ENCODE measurements around the gene CADM2. TPM values are rescaled to one million over a fixed set of nuclear protein-coding genes. Genes with fewer than 3 reads are reported as not detected.

Gene CADM2
- total RNA-seq, 1 experiment from 2014 or later, result not detected

DNA sequence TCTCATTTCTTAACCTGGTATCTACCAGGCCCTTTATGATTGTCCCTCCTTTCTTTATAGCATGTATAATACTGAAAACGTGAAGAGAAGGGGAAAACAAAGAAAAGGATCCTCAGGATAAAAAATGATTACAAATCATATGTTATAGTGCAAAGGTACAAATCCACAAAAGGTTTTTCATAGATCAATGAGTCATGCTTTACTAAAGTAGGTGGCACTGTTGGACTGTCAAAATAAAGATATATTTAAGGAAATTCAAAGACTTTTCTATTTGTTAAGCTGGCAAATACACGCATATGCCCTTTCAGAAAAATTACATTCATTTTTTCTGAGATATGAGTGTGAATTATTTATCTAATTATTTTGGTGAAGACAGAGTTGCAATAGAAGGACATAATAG, 151.6 kb downstream of the CADM2 start:
- Histone ChIP-seq H3K9me3 (ENCODE audit: control insufficient read depth in 1 of 2, insufficient read depth in 1 of 2, low read depth in 1 of 2, low read length in 2 of 2) (peaks cover 3 to 8% of the 10 kb centered on the region in 2 experiments; a peak in 2 of 4 replicates), H3K9ac (ENCODE audit: low read length) (no peak overlapping the region), H4K20me1 (ENCODE audit: insufficient read depth) (no peaks in the 10 kb centered on the region), H3K36me3 (ENCODE audit: control insufficient read depth in 1 of 2, insufficient read depth in 2 of 2, low read length in 2 of 2) (no peaks in the 10 kb centered on the region), H3K4me3 (replicated peaks in 1 of 2; ENCODE audit: low read depth in 1 of 2, low read length in 2 of 2) (no peak overlapping the region), H3K27me3 (ENCODE audit: insufficient read depth, low read length) (no peaks in the 10 kb centered on the region), H3K79me2 (ENCODE audit: insufficient read depth, low read length) (no peaks in the 10 kb centered on the region), H3K4me2 (ENCODE audit: low read length) (no peak overlapping the region), H2AFZ (ENCODE audit: low read depth, low read length, poor library complexity, severe bottlenecking) (no peak overlapping the region), H3K9me2 (ENCODE audit: insufficient read depth) (no peaks in the 10 kb centered on the region), H3K27ac (ENCODE audit: low read depth, low read length) (no peak overlapping the region), H3K4me1 (ENCODE audit: control insufficient read depth in 1 of 2, insufficient read depth in 2 of 2, low read length in 2 of 2) (no peaks in the 10 kb centered on the region)
- no peak for TF ChIP-seq SP1 (IDR thresholded peaks at IDR 0.05; ENCODE audit: low read depth)
- no peak for TF ChIP-seq ELF1 (IDR thresholded peaks at IDR 0.05; ENCODE audit: borderline replicate concordance, low read depth)
- no peak for TF ChIP-seq CBX3 (IDR thresholded peaks at IDR 0.05; ENCODE audit: low read depth)
- TF ChIP-seq, protein P1, sequence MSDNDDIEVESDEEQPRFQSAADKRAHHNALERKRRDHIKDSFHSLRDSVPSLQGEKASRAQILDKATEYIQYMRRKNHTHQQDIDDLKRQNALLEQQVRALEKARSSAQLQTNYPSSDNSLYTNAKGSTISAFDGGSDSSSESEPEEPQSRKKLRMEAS (IDR thresholded peaks at IDR 0.05), result no peak
- no peak for TF ChIP-seq JUND (IDR thresholded peaks at IDR 0.05)
- no peak for TF ChIP-seq POLR2A (IDR thresholded peaks at IDR 0.05; ENCODE audit: borderline replicate concordance, extremely low read depth, insufficient read depth, insufficient read length)
- TF ChIP-seq FOSL1 (IDR thresholded peaks at IDR 0.05; ENCODE audit: low read depth), result no peak
- TF ChIP-seq SRF (IDR thresholded peaks at IDR 0.05; ENCODE audit: low read depth), result no peak
- TF ChIP-seq, protein P2, sequence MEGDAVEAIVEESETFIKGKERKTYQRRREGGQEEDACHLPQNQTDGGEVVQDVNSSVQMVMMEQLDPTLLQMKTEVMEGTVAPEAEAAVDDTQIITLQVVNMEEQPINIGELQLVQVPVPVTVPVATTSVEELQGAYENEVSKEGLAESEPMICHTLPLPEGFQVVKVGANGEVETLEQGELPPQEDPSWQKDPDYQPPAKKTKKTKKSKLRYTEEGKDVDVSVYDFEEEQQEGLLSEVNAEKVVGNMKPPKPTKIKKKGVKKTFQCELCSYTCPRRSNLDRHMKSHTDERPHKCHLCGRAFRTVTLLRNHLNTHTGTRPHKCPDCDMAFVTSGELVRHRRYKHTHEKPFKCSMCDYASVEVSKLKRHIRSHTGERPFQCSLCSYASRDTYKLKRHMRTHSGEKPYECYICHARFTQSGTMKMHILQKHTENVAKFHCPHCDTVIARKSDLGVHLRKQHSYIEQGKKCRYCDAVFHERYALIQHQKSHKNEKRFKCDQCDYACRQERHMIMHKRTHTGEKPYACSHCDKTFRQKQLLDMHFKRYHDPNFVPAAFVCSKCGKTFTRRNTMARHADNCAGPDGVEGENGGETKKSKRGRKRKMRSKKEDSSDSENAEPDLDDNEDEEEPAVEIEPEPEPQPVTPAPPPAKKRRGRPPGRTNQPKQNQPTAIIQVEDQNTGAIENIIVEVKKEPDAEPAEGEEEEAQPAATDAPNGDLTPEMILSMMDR (IDR thresholded peaks at IDR 0.05 in 2 of 3, conservative IDR thresholded peaks at IDR 0.05 in 1 of 3; ENCODE audit: borderline replicate concordance in 1 of 3, insufficient read depth in 1 of 3, low read depth in 2 of 3, low read length in 2 of 3), result no peak
- TF ChIP-seq, protein P3, sequence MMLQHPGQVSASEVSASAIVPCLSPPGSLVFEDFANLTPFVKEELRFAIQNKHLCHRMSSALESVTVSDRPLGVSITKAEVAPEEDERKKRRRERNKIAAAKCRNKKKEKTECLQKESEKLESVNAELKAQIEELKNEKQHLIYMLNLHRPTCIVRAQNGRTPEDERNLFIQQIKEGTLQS (IDR thresholded peaks at IDR 0.05), result no peak
- TF ChIP-seq, protein P4, sequence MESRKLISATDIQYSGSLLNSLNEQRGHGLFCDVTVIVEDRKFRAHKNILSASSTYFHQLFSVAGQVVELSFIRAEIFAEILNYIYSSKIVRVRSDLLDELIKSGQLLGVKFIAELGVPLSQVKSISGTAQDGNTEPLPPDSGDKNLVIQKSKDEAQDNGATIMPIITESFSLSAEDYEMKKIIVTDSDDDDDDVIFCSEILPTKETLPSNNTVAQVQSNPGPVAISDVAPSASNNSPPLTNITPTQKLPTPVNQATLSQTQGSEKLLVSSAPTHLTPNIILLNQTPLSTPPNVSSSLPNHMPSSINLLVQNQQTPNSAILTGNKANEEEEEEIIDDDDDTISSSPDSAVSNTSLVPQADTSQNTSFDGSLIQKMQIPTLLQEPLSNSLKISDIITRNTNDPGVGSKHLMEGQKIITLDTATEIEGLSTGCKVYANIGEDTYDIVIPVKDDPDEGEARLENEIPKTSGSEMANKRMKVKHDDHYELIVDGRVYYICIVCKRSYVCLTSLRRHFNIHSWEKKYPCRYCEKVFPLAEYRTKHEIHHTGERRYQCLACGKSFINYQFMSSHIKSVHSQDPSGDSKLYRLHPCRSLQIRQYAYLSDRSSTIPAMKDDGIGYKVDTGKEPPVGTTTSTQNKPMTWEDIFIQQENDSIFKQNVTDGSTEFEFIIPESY (IDR thresholded peaks at IDR 0.05; ENCODE audit: extremely low read depth, insufficient replicate concordance, low read length), result no peak
- TF ChIP-seq RAD21 (IDR thresholded peaks at IDR 0.05; ENCODE audit: low read depth), result no peak
- BruUV-seq (replicated peaks), result no TSS peak
- POLR2A ChIA-PET, result no interaction called here
- RAD21 ChIA-PET (ENCODE audit: low non-redundant PET in 1 of 2, low total read pairs in 2 of 2, uncharacterized antibody in 2 of 2, unreplicated experiment in 2 of 2), result no interaction called here
- no peak for ATAC-seq
- intact Hi-C loops (cut with micrococcal nuclease), result no loop called here
- DNase-seq (ENCODE audit: low read depth, low spot score), result no peak
- CTCF ChIA-PET, result no interaction called here
